HepG2 (cell line): Measurements from ENCODE around the gene TMEM114. TPM values are rescaled to one million over a fixed set of nuclear protein-coding genes. Genes with fewer than 3 reads are reported as not detected.

Source experiments
- ELF3 ChIP-seq: IDR thresholded peaks from 2 replicates; pipeline ENCODE4 v1.6.1; 2016; ENCODE audit warnings: missing genetic modification reagents, missing compliant biosample characterization
- ETS1 ChIP-seq: sonication (generic); formaldehyde crosslinking; IDR thresholded peaks from 2 replicates; pipeline ENCODE4 v1.4.0; 2020; ENCODE audit warnings: missing genetic modification reagents
- FIP1L1 ChIP-seq: fragments of 200-400 bp; formaldehyde crosslinking; IDR thresholded peaks from 2 replicates; pipeline ENCODE4 v1.6.1; 2018; ENCODE audit warnings: low read depth, mild to moderate bottlenecking, low read length, moderate library complexity, borderline replicate concordance; ENCODE audit not compliant: insufficient read depth
- KAT8 ChIP-seq: IDR thresholded peaks from 2 replicates; pipeline ENCODE4 v1.6.1; 2016; ENCODE audit warnings: missing genetic modification reagents, missing compliant biosample characterization
- MATR3 ChIP-seq: sonication (generic); formaldehyde crosslinking; IDR thresholded peaks from 2 replicates; pipeline ENCODE4 v1.4.0; 2020; ENCODE audit warnings: missing genetic modification reagents
- MTF2 ChIP-seq: sonication (generic); formaldehyde crosslinking; IDR thresholded peaks from 2 replicates; pipeline ENCODE4 v1.5.0; 2020; ENCODE audit warnings: missing genetic modification reagents, borderline replicate concordance
- MYPOP ChIP-seq: sonication (generic); formaldehyde crosslinking; IDR thresholded peaks from 2 replicates; pipeline ENCODE4 v1.8.1; 2023; ENCODE audit warnings: mild to moderate bottlenecking, moderate library complexity, missing genetic modification reagents
- NFIB ChIP-seq: sonication (generic); formaldehyde crosslinking; IDR thresholded peaks from 2 replicates; pipeline ENCODE4 v1.9.0; 2021; ENCODE audit warnings: missing genetic modification reagents, mild to moderate bottlenecking, borderline replicate concordance
- NR2F6 ChIP-seq, 2 experiments: IDR thresholded peaks; 2 replicates each; pipeline ENCODE4 v1.6.1; 2016; ENCODE audit warnings: antibody characterized with exemption in 1 of 2, mild to moderate bottlenecking in 1 of 2
- RAD21 ChIP-seq: fragments of 450-650 bp; formaldehyde crosslinking; IDR thresholded peaks from 2 replicates; pipeline ENCODE4 v1.5.0; 2020; ENCODE audit warnings: mild to moderate bottlenecking
- RCOR2 ChIP-seq: IDR thresholded peaks from 2 replicates; pipeline ENCODE4 v1.6.1; 2016; ENCODE audit warnings: missing biosample characterization, missing genetic modification reagents
- RFXANK ChIP-seq: IDR thresholded peaks from 2 replicates; pipeline ENCODE4 v1.6.1; 2016
- SNAI1 ChIP-seq: sonication (generic); formaldehyde crosslinking; IDR thresholded peaks from 2 replicates; pipeline ENCODE4 v1.5.0; 2020; ENCODE audit warnings: mild to moderate bottlenecking, missing genetic modification reagents, borderline replicate concordance
- SRF ChIP-seq: IDR thresholded peaks from 2 replicates; pipeline ENCODE4 v1.6.1; 2011; ENCODE audit warnings: mild to moderate bottlenecking, low read depth, low read length, moderate library complexity
- STAT5B ChIP-seq: sonication (generic); formaldehyde crosslinking; IDR thresholded peaks from 2 replicates; pipeline ENCODE4 v1.4.0; 2020; ENCODE audit warnings: missing genetic modification reagents
- TARDBP ChIP-seq: sonication (generic); formaldehyde crosslinking; IDR thresholded peaks from 2 replicates; pipeline ENCODE4 v1.8.0; 2022; ENCODE audit warnings: mild to moderate bottlenecking, missing genetic modification reagents
- TFE3 ChIP-seq: IDR thresholded peaks from 2 replicates; pipeline ENCODE4 v1.6.1; 2016
- WIZ ChIP-seq: sonication (generic); formaldehyde crosslinking; IDR thresholded peaks from 2 replicates; pipeline ENCODE4 v1.5.1; 2020; ENCODE audit warnings: mild to moderate bottlenecking, missing genetic modification reagents
- ZBTB33 ChIP-seq: sonication (generic); formaldehyde crosslinking; IDR thresholded peaks from 2 replicates; pipeline ENCODE4 v1.4.0; 2020; ENCODE audit warnings: missing genetic modification reagents
- ZBTB38 ChIP-seq: sonication (generic); formaldehyde crosslinking; IDR thresholded peaks from 2 replicates; pipeline ENCODE4 v1.5.1; 2020; ENCODE audit warnings: mild to moderate bottlenecking, missing genetic modification reagents
- ZNF253 ChIP-seq: sonication (generic); formaldehyde crosslinking; IDR thresholded peaks from 2 replicates; pipeline ENCODE4 v1.8.0; 2022; ENCODE audit warnings: mild to moderate bottlenecking, missing genetic modification reagents, borderline replicate concordance
- ZNF333 ChIP-seq: sonication (generic); formaldehyde crosslinking; IDR thresholded peaks from 2 replicates; pipeline ENCODE4 v1.4.0; 2020; ENCODE audit warnings: mild to moderate bottlenecking, missing genetic modification reagents, borderline replicate concordance
- ZNF354B ChIP-seq: sonication (generic); formaldehyde crosslinking; IDR thresholded peaks from 2 replicates; pipeline ENCODE4 v1.8.0; 2022; ENCODE audit warnings: mild to moderate bottlenecking, missing genetic modification reagents
- ZNF772 ChIP-seq: sonication (generic); formaldehyde crosslinking; IDR thresholded peaks from 2 replicates; pipeline ENCODE4 v1.5.0; 2020; ENCODE audit warnings: mild to moderate bottlenecking, missing genetic modification reagents
- ZNF782 ChIP-seq: sonication (generic); formaldehyde crosslinking; IDR thresholded peaks from 2 replicates; pipeline ENCODE4 v1.4.0; 2020; ENCODE audit warnings: missing genetic modification reagents, mild to moderate bottlenecking, borderline replicate concordance
- polyA plus RNA-seq, 8 experiments: library from polyadenylated mRNA; depleted of rRNA in 3 of 8; stranded (reverse) in 7 of 8; unstranded in 1 of 8; fragments of >200 nt; fragmentation: Illumina TruSeq in 4 of 8; extraction: Trizol in 4 of 8; gene quantifications; 2 replicates each; pipeline versions ENCODE4 v1.2.1 to v1.2.3, GENCODE V29; 2011 to 2016; ENCODE audit warnings: low read depth in 4 of 8, missing spikeins in 1 of 8, mixed read lengths in 1 of 8; ENCODE audit not compliant: insufficient read depth in 1 of 8
- total RNA-seq, 5 experiments: library from RNA; depleted of rRNA; stranded (reverse); fragments of >200 nt; fragmentation: Illumina TruSeq; extraction: Trizol; gene quantifications; 2 replicates each; pipeline ENCODE4 v1.2.3, GENCODE V29; 2016; ENCODE audit warnings: low read depth in 1 of 5

TMEM114 gene
- total and polyA plus RNA-seq, 2 of the 13 experiments (the other 11 are each of a cell fraction or from before 2014, with no cell fraction given): not detected

- TF ChIP-seq MTF2 (CRISPR knock-in tag) (no peak), NFIB (CRISPR knock-in tag) (peak; percentile 6; the same call in 1 of the 2 replicates), ETS1 (CRISPR knock-in tag) (no peak), ZBTB38 (CRISPR knock-in tag) (peak; percentile 96), STAT5B (CRISPR knock-in tag) (no peak), MATR3 (CRISPR knock-in tag) (no peak), WIZ (0 out of 2 replicates have a peak, but pooled peaks have one; percentile 3), ZNF253 (CRISPR knock-in tag) (no peak), SNAI1 (no peak), MYPOP (CRISPR knock-in tag) (no peak), ZNF782 (CRISPR knock-in tag) (no peak), RFXANK (no peak), NR2F6 (IDR thresholded peaks at IDR 0.05) (no peak), NR2F6 (CRISPR knock-in tag; IDR thresholded peaks at IDR 0.05) (no peak), ZNF333 (CRISPR knock-in tag) (no peak), KAT8 (CRISPR knock-in tag) (no peak), ZNF354B (CRISPR knock-in tag) (no peak), FIP1L1 (no peak), ZBTB33 (CRISPR knock-in tag) (peak; percentile 95), TARDBP (CRISPR knock-in tag) (no peak), TFE3 (CRISPR knock-in tag) (0 out of 2 replicates have a peak, but pooled peaks have one; percentile 28), RAD21 (CRISPR knock-in tag) (no peak), ELF3 (CRISPR knock-in tag) (no peak), ZNF772 (no peak), SRF (no peak), RCOR2 (CRISPR knock-in tag) (no peak)
Measured at GRCh38 chr16:8569650-8570346, 20.5 kb downstream of the TMEM114 start (continued).
